Ovary (tissue), 9 donors: ENCODE data around the gene SLC12A6. TPM values are rescaled to one million over a fixed set of nuclear protein-coding genes. Genes with fewer than 3 reads are reported as not detected.

Source experiments
- DNase-seq, 5 donors: peaks; one replicate each; pipeline ENCODE4 v3.0.0-alpha.2; 2019 to 2020
- H3K27ac ChIP-seq, 2 donors: fragments of 200-600 bp; one replicate each; pipeline versions ENCODE4 v1.5.1 to v1.8.0; 2019 to 2022
- H3K27me3 ChIP-seq: fragments of 200-600 bp; one replicate; pipeline ENCODE4 v1.8.0; 2022
- H3K36me3 ChIP-seq: fragments of 200-600 bp; sonication (generic); one replicate; pipeline ENCODE4 v1.5.1; 2019
- H3K4me1 ChIP-seq: one replicate; pipeline ENCODE4 v1.8.1; 2013; ENCODE audit warnings: mild to moderate bottlenecking, moderate library complexity; ENCODE audit not compliant: insufficient read depth
- H3K4me3 ChIP-seq: fragments of 200-600 bp; sonication (generic); one replicate; pipeline ENCODE4 v1.5.1; 2017
- H3K9me3 ChIP-seq, 2 donors: fragments of 200-600 bp in 1 of 2; sonication (generic) in 1 of 2; one replicate each; pipeline versions ENCODE4 v1.5.1 to v1.8.1; 2013 to 2019; ENCODE audit warnings: mild to moderate bottlenecking in 1 of 2, moderate library complexity in 1 of 2
- CTCF ChIP-seq, 3 donors: fragments of 450-650 bp in 2 of 3; fragments of 200-600 bp in 1 of 3; IDR thresholded peaks; one replicate each; pipeline versions ENCODE4 v1.5.1 to v1.8.0; 2016 to 2022; ENCODE audit warnings: antibody characterized with exemption in 3 of 3, mild to moderate bottlenecking in 1 of 3
- EP300 ChIP-seq: sonication (generic); formaldehyde crosslinking; IDR thresholded peaks from one replicate; pipeline ENCODE4 v1.6.1; 2017; ENCODE audit warnings: antibody characterized with exemption
- POLR2A ChIP-seq: fragments of 450-650 bp; IDR thresholded peaks from one replicate; pipeline ENCODE4 v1.6.1; 2017; ENCODE audit warnings: antibody characterized with exemption, mild to moderate bottlenecking, moderate library complexity
- WGBS, 3 donors: extraction: QIAGEN DNeasy Blood & Tissue Kit in 1 of 3; methylation state at CpG; one replicate each; pipeline versions ENCODE4 v1.1.5 to v1.1.7; 2013 to 2017; 5-methylcytosine and 5-hydroxymethylcytosine counted together
- intact Hi-C, 4 donors: fragments of 100-400 bp; cut with DNase I; formaldehyde crosslinking; loops; one replicate each; pipeline versions ENCODE4 v1.11.0 to v1.15.1; 2022 to 2023
- polyA plus RNA-seq, 2 donors: library from polyadenylated mRNA; stranded (reverse); fragments of 200-250 nt in 1 of 2; fragments of 350-450 nt in 1 of 2; fragmentation: Illumina TruSeq in 1 of 2; extraction: RNeasy Lipid Tissue Mini Kit (QIAGEN cat#74804) in 1 of 2; gene quantifications; one replicate each; pipeline ENCODE4 v1.2.3, GENCODE V29; 2013 to 2014
- total RNA-seq, 7 donors: library from RNA; depleted of rRNA in 2 of 7; stranded (reverse); fragments of >200 nt in 2 of 7; fragmentation: NEBNext Ultra II Directional in 3 of 7; extraction: Animal tissue kit (Norgen Biotek cat#: 25700) in 3 of 7; gene quantifications; one replicate each; pipeline versions ENCODE4 v1.1.0 to v1.2.4, GENCODE V29; 2016 to 2023
- donor health status: DM: no; HTN: no; CAD: no; lungs with moderate emphysema.
- donor health status: DM: no; HTN: no; CAD: no.
- donor health status: Bipolar disorder and iron deficiency.
- donor health status: DM: yes; HTN: yes; CAD: no.
- donor health status: DM: no; HTN: no; CAD: no.
- donor health status: DM: yes; HTN: yes; CAD: no.

Gene SLC12A6
- total and polyA plus RNA-seq, 9 donors, result 6.9 to 19.7 (median 11.4) TPM

- no peak overlapping the region for H3K27ac ChIP-seq
- intact Hi-C loops, result no loop called here
- no peaks in the 10 kb centered on the region for H3K36me3 ChIP-seq
Observed at GRCh38 chr15:34264076-34264475, 73.5 kb downstream of the SLC12A6 start.

GRCh38 chr15:34262362-34262761, 75.2 kb downstream of the SLC12A6 start:
- intact Hi-C loops, result no loop called here
- WGBS, 3 donors, result 94 to 98% (median 97%) methylated on average over 13 of the region's 13 CpGs
- no peak for DNase-seq

More at GRCh38 chr15:34264076-34264475, 73.5 kb downstream of the SLC12A6 start:
- Histone ChIP-seq H3K4me1 (no peaks in the 10 kb centered on the region), H3K9me3 (no peaks in the 10 kb centered on the region), H3K4me3 (no peak overlapping the region), H3K27me3 (no peaks in the 10 kb centered on the region)
- no peak for DNase-seq
- TF ChIP-seq CTCF (IDR thresholded peaks at IDR 0.05), result no peak
- TF ChIP-seq EP300, result no peak
- WGBS, 3 donors, result 93 to 95% (median 95%) methylated on average over 2 of the region's 2 CpGs

GRCh38 chr15:34259566-34259965, 78.0 kb downstream of the SLC12A6 start:
- Histone ChIP-seq H3K27ac (no peak overlapping the region), H3K36me3 (no peaks in the 10 kb centered on the region), H3K9me3 (no peaks in the 10 kb centered on the region), H3K4me3 (no peak overlapping the region), H3K27me3 (no peaks in the 10 kb centered on the region), H3K4me1 (no peaks in the 10 kb centered on the region)
- intact Hi-C loops, result loop anchor here in 1 of 4 donors (10.0 kb wide), 1 partner anchor 95 kb away; no protein-coding TSS in a partner anchor
- no peak for DNase-seq
- 77 to 84% (median 78%) methylated on average over 3 of the region's 3 CpGs for WGBS, 3 donors
- no peak for TF ChIP-seq EP300
- TF ChIP-seq CTCF (IDR thresholded peaks at IDR 0.05), result no peak
- TF ChIP-seq POLR2A, result no peak

More at GRCh38 chr15:34262362-34262761, 75.2 kb downstream of the SLC12A6 start:
- no peak for TF ChIP-seq EP300
- no peak for TF ChIP-seq POLR2A
- no peak for TF ChIP-seq CTCF (IDR thresholded peaks at IDR 0.05)
- Histone ChIP-seq H3K4me1 (no peaks in the 10 kb centered on the region), H3K9me3 (no peaks in the 10 kb centered on the region), H3K36me3 (no peaks in the 10 kb centered on the region), H3K27ac (no peak overlapping the region), H3K4me3 (no peak overlapping the region), H3K27me3 (no peaks in the 10 kb centered on the region)

GRCh38 chr15:34258151-34258550, 79.4 kb downstream of the SLC12A6 start:
- no peak overlapping the region for H3K27ac ChIP-seq
- no peaks in the 10 kb centered on the region for H3K36me3 ChIP-seq
- H3K4me1 ChIP-seq, result no peaks in the 10 kb centered on the region
- no peak overlapping the region for H3K4me3 ChIP-seq
- no peaks in the 10 kb centered on the region for H3K9me3 ChIP-seq
- TF ChIP-seq CTCF (IDR thresholded peaks at IDR 0.05) (no peak), POLR2A (no peak), EP300 (no peak)
- intact Hi-C loops, result loop anchor here in 1 of 4 donors (10.0 kb wide), 1 partner anchor 97 kb away; no protein-coding TSS in a partner anchor
- H3K27me3 ChIP-seq, result no peaks in the 10 kb centered on the region
- no peak for DNase-seq
- 86 to 91% (median 89%) methylated on average over 2 of the region's 2 CpGs for WGBS, 3 donors
